Stimulated activated CD4-positive, alpha-beta T cell treated with anti-CD3 and anti-CD28 coated beads, Interleukin-4, amount 100 ng/mL, for 48 hours (primary cell): ENCODE data around the gene RLN2.

Experiments used
- DNase-seq, 2 donors: peaks; one replicate each; pipeline ENCODE4 v3.0.0-alpha.2; 2020; ENCODE audit warnings: low read depth in 2 of 2

The RLN2 gene

DNA sequence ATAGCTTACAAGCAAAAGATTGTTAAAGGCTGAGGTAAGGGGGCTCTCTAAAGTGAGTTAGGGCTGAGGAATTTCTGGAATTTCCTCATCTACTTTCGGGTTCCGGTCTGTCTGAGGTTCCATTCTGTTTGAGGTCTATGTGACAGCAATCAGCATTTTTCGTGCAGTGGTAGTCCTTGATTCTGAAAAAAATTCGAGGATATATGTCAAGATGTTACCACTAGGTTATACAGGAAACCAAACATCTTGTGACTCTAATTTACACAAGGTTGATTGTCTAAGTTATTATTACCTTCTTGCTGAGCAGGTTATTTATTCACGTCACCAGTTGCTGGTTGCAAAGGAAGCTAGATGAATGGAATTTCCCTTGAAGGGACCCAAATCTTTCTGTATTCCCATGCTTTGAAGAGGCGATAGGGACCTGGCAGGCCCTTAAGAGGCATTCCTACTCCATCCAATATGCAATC is 35.2 kb downstream of the RLN2 start:
- DNase-seq, result no peak

DNA sequence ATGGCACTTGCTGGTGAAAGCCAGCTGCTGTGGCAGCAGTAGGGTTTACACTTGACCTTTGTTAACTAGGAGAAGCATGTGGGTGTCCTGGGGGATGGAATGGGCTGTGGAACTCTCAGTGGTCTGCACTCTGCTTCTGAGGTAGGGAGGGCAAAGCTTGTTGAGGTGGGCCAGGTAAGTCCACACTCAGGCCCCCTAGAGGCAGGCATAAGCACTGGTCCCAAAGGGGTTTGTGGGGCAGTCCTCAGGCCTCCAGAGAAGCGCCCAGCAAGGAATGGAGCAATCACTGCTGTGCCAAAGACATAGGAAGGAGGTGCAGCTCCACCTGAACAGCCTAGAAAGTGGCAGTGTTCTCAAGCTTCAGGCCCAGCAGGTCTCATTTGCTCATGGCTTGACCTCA is 38.6 kb downstream of the RLN2 start:
- no peak for DNase-seq

DNA sequence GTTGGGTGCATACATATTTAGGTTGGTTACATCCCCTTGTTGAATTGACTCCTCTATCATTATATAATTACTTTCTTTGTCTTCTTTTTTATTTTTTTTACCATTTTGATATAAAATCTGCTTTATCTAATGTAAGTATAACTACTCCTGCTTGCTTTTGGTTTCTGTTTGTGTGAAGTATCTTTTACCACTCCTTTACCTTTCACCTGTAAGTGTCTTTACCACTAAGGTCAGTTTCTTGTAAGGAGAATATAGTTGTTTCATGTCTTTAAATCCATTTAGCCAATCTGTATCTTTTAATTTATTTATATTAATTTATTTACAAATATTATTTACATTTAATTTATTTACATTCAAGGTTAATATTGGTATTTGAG is 40.3 kb downstream of the RLN2 start:
- DNase-seq, result no peak

DNA sequence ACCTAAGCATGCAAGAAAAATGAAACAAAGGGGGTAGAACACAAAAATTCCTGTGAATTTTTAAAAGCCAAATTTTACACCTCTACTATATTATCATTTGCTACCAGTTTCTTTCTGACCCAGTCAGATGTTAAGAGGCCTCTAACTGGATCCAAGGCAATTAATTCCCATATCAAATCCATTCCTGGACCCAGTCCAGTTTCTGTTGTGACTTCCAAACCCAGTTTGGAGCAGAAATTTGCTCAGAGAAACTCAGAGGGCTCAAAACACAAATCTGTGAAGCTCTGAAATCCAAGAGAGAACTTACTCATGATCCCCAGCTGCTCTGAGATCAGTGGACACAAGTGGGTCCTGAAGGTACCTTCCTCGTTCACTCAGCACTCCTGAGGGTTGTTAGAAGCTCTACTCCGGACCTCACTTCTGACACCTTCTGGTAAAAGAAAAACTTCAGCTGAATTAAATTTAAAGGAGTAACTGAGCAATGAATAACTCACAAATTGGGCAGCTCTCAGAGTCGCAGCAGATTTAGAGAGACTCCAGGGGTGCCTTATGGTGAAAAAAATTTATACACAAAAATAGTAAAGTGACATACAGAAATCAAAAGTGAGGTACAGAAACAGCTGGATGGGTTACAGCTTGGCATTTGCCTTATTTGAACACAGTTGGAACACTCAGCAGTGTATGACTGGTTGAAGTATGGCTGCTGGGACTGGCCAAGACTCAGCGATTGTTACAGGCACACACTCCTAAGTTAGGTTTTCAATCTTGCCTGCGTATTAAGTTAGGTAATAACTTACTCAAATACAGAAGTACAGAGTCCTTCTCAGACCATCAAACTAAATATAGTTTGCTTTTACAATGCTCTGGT is 40.9 kb downstream of the RLN2 start:
- DNase-seq, result no peak
